DOHH2 (cell line): Measurements from ENCODE around the gene ANKRD23.
A peak's percentile ranks its signal among the peaks of the same experiment; 100 is the strongest.

Source experiments
- H3F3A ChIP-seq: fragments of 200-600 bp; sonication (generic), shearing (Covaris generic); 2 replicates; pipeline ENCODE4 v1.6.0; 2016; ENCODE audit warnings: antibody characterized with exemption, mild to moderate bottlenecking; ENCODE audit not compliant: control insufficient read depth, insufficient read depth
- H3K27ac ChIP-seq: fragments of 200-600 bp; sonication (generic); 2 replicates; pipeline ENCODE4 v1.5.1; 2014; ENCODE audit warnings: low read depth, mild to moderate bottlenecking, low read length, moderate library complexity
- H3K27me3 ChIP-seq: fragments of 200-600 bp; sonication (generic); 2 replicates; pipeline ENCODE4 v1.6.1; 2014; ENCODE audit warnings: mild to moderate bottlenecking, low read length, mixed read lengths; ENCODE audit not compliant: control insufficient read depth
- H3K36me3 ChIP-seq: fragments of 200-600 bp; sonication (generic); 2 replicates; pipeline ENCODE4 v1.6.1; 2014; ENCODE audit warnings: mild to moderate bottlenecking, low read length, moderate library complexity, mixed read lengths; ENCODE audit not compliant: control insufficient read depth
- H3K4me1 ChIP-seq: fragments of 200-600 bp; sonication (generic); 2 replicates; pipeline ENCODE4 v1.6.1; 2014; ENCODE audit warnings: mild to moderate bottlenecking, low read length, mixed read lengths; ENCODE audit not compliant: control insufficient read depth
- H3K4me2 ChIP-seq: fragments of 200-600 bp; sonication (generic); 2 replicates; pipeline ENCODE4 v1.6.0; 2014; ENCODE audit warnings: mild to moderate bottlenecking, low read length, moderate library complexity
- H3K4me3 ChIP-seq: fragments of 200-600 bp; sonication (generic); 2 replicates; pipeline ENCODE4 v1.5.1; 2014; ENCODE audit warnings: mild to moderate bottlenecking, low read length, mixed read lengths
- H3K79me2 ChIP-seq: fragments of 200-600 bp; sonication (generic); 2 replicates; pipeline ENCODE4 v1.6.1; 2014; ENCODE audit warnings: mild to moderate bottlenecking, low read length, mixed read lengths; ENCODE audit not compliant: control insufficient read depth
- H3K9me2 ChIP-seq: fragments of 200-600 bp; sonication (generic); replicated peaks from 2 replicates; pipeline ENCODE4 v1.6.1; 2014; ENCODE audit warnings: mild to moderate bottlenecking, low read length, mixed read lengths; ENCODE audit not compliant: control insufficient read depth
- H3K9me3 ChIP-seq: fragments of 200-600 bp; sonication (generic); 2 replicates; pipeline ENCODE4 v1.6.1; 2014; ENCODE audit warnings: antibody characterized with exemption, low read length, mixed read lengths; ENCODE audit not compliant: control insufficient read depth, insufficient read depth
- H4K20me1 ChIP-seq: fragments of 200-600 bp; sonication (generic); 2 replicates; pipeline ENCODE4 v1.6.0; 2014; ENCODE audit warnings: low read depth, mild to moderate bottlenecking, antibody characterized with exemption, low read length, moderate library complexity; ENCODE audit not compliant: control insufficient read depth, insufficient read depth
- CTCF ChIP-seq: fragments of 200-600 bp; sonication (generic); IDR thresholded peaks from one replicate; pipeline ENCODE4 v1.5.1; 2014; ENCODE audit warnings: antibody characterized with exemption, mild to moderate bottlenecking, low read depth, low read length; ENCODE audit not compliant: poor library complexity, severe bottlenecking
- EZH2phosphoT487 ChIP-seq: fragments of 200-600 bp; sonication (generic); IDR thresholded peaks from 2 replicates; pipeline ENCODE4 v1.6.1; 2017; ENCODE audit warnings: borderline replicate concordance, mild to moderate bottlenecking, antibody characterized with exemption, low read length, moderate library complexity, mixed read lengths

The ANKRD23 gene

GRCh38 chr2:96823198-96823597, 20.6 kb downstream of the ANKRD23 start:
- no peak for TF ChIP-seq CTCF
- no peak for TF ChIP-seq EZH2phosphoT487
- Histone ChIP-seq H3K4me2 (no peak overlapping the region), H3K27ac (no peak overlapping the region), H3K9me3 (no peaks in the 10 kb centered on the region), H4K20me1 (peaks cover 18% of the 10 kb centered on the region; the same call in 1 of the 2 replicates), H3K36me3 (peaks cover 70% of the 10 kb centered on the region), H3K9me2 (no peaks in the 10 kb centered on the region), H3K4me1 (peaks cover 28% of the 10 kb centered on the region), H3K4me3 (no peak overlapping the region), H3K27me3 (no peaks in the 10 kb centered on the region), H3F3A (no peaks in the 10 kb centered on the region), H3K79me2 (peaks cover 67% of the 10 kb centered on the region)

GRCh38 chr2:96822786-96823185, 21.0 kb downstream of the ANKRD23 start:
- H3K79me2 ChIP-seq: peaks cover 71% of the 10 kb centered on the region
- H3K4me2 ChIP-seq: no peak overlapping the region
- H3K27ac ChIP-seq: no peak overlapping the region

GRCh38 chr2:96821113-96821675, 22.6 kb downstream of the ANKRD23 start:
- Histone ChIP-seq H3K27ac (no peak overlapping the region), H3K27me3 (no peaks in the 10 kb centered on the region), H4K20me1 (peaks cover 28% of the 10 kb centered on the region), H3F3A (no peaks in the 10 kb centered on the region), H3K4me2 (0 out of 2 replicates have a peak overlapping the region, but pooled peaks have one; percentile 92), H3K36me3 (peaks cover 65% of the 10 kb centered on the region), H3K79me2 (peaks cover 80% of the 10 kb centered on the region), H3K9me3 (no peaks in the 10 kb centered on the region), H3K9me2 (no peaks in the 10 kb centered on the region), H3K4me1 (peaks cover 40% of the 10 kb centered on the region), H3K4me3 (no peak overlapping the region)
- TF ChIP-seq CTCF (no peak), EZH2phosphoT487 (no peak)

More at GRCh38 chr2:96822786-96823185, 21.0 kb downstream of the ANKRD23 start:
- Histone ChIP-seq H3K4me1 (peaks cover 33% of the 10 kb centered on the region), H4K20me1 (peaks cover 22% of the 10 kb centered on the region), H3K27me3 (no peaks in the 10 kb centered on the region), H3K36me3 (peaks cover 69% of the 10 kb centered on the region), H3K9me2 (no peaks in the 10 kb centered on the region), H3K4me3 (no peak overlapping the region), H3K9me3 (no peaks in the 10 kb centered on the region), H3F3A (no peaks in the 10 kb centered on the region)
- TF ChIP-seq EZH2phosphoT487: no peak
- no peak for TF ChIP-seq CTCF
